HUES64 (cell line): Measurements from ENCODE around the gene MRPS2.

Source experiments
- H3K27ac ChIP-seq: 2 replicates; pipeline ENCODE4 v1.7.0; 2013; ENCODE audit warnings: low read depth, low read length, inconsistent platforms
- H3K27me3 ChIP-seq: 2 replicates; pipeline ENCODE4 v1.6.1; 2013; ENCODE audit warnings: mild to moderate bottlenecking, low read length; ENCODE audit not compliant: insufficient read depth
- H3K36me3 ChIP-seq: 2 replicates; pipeline ENCODE4 v1.6.1; 2013; ENCODE audit warnings: mild to moderate bottlenecking, low read length; ENCODE audit not compliant: insufficient read depth
- H3K4me1 ChIP-seq: 2 replicates; pipeline ENCODE4 v1.6.1; 2013; ENCODE audit warnings: mild to moderate bottlenecking, low read length, moderate library complexity; ENCODE audit not compliant: insufficient read depth
- H3K4me3 ChIP-seq: 2 replicates; pipeline ENCODE4 v1.5.1; 2013; ENCODE audit warnings: mild to moderate bottlenecking, low read length, moderate library complexity
- H3K9ac ChIP-seq: 2 replicates; pipeline ENCODE4 v1.6.1; 2013; ENCODE audit warnings: mild to moderate bottlenecking, low read depth, low read length
- H3K9me3 ChIP-seq: 2 replicates; pipeline ENCODE4 v1.6.1; 2013; ENCODE audit warnings: low read depth, low read length; ENCODE audit not compliant: insufficient read depth
- WGBS: fragments of 150-250, 120-280 bp; methylation state at CpG from one replicate; pipeline ENCODE4 v1.1.7; 2013; ENCODE audit warnings: missing lambda C conversion rate; 5-methylcytosine and 5-hydroxymethylcytosine counted together

MRPS2 gene

GRCh38 chr9:135471791-135472640 lies 28.5 kb upstream of the MRPS2 start:
- peaks cover 15% of the 10 kb centered on the region for H3K4me1 ChIP-seq
- H3K27me3 ChIP-seq = no peaks in the 10 kb centered on the region
- WGBS = 81% methylated on average over 23 of the region's 23 CpGs
- H3K9ac ChIP-seq = no peak overlapping the region
- H3K9me3 ChIP-seq = no peaks in the 10 kb centered on the region
- H3K36me3 ChIP-seq = no peaks in the 10 kb centered on the region
- H3K27ac ChIP-seq = no peak overlapping the region
- no peak overlapping the region for H3K4me3 ChIP-seq

GRCh38 chr9:135473972-135474543 lies 26.4 kb upstream of the MRPS2 start:
- H3K4me1 ChIP-seq = peaks cover 20% of the 10 kb centered on the region
- no peaks in the 10 kb centered on the region for H3K36me3 ChIP-seq
- H3K9me3 ChIP-seq = no peaks in the 10 kb centered on the region
- H3K27me3 ChIP-seq = no peaks in the 10 kb centered on the region
- 91% methylated on average over 12 of the region's 12 CpGs for WGBS
- H3K9ac ChIP-seq = no peak overlapping the region
- no peak overlapping the region for H3K27ac ChIP-seq
- no peak overlapping the region for H3K4me3 ChIP-seq

- no peak overlapping the region for H3K9ac ChIP-seq
- no peaks in the 10 kb centered on the region for H3K27me3 ChIP-seq
- H3K4me1 ChIP-seq = peaks cover 17% of the 10 kb centered on the region
- no peak overlapping the region; the same call in 1 of the 2 replicates for H3K4me3 ChIP-seq
- H3K36me3 ChIP-seq = no peaks in the 10 kb centered on the region
- WGBS = 23% methylated on average over 11 of the region's 12 CpGs
- no peaks in the 10 kb centered on the region for H3K9me3 ChIP-seq
- H3K27ac ChIP-seq = no peak overlapping the region
Observed at GRCh38 chr9:135474915-135475314, 25.6 kb upstream of the MRPS2 start.

- H3K9me3 ChIP-seq = no peaks in the 10 kb centered on the region
- H3K27me3 ChIP-seq = no peaks in the 10 kb centered on the region
- no peak overlapping the region for H3K9ac ChIP-seq
- H3K4me1 ChIP-seq = peaks cover 15% of the 10 kb centered on the region
- H3K36me3 ChIP-seq = no peaks in the 10 kb centered on the region
- 88% methylated on average over 10 of the region's 10 CpGs for WGBS
- H3K4me3 ChIP-seq = no peak overlapping the region
- no peak overlapping the region for H3K27ac ChIP-seq
Observed at GRCh38 chr9:135476561-135477355, 23.7 kb upstream of the MRPS2 start.

GRCh38 chr9:135478191-135478590 lies 22.3 kb upstream of the MRPS2 start:
- no peaks in the 10 kb centered on the region for H3K9me3 ChIP-seq
- 89% methylated on average over 10 of the region's 10 CpGs for WGBS
- peaks cover 7% of the 10 kb centered on the region for H3K36me3 ChIP-seq
- H3K27ac ChIP-seq = peak overlapping the region; percentile 41; the same call in 1 of the 2 replicates
- H3K9ac ChIP-seq = no peak overlapping the region
- peak overlapping the region; percentile 61; the same call in 1 of the 2 replicates for H3K4me3 ChIP-seq
- H3K27me3 ChIP-seq = no peaks in the 10 kb centered on the region
- H3K4me1 ChIP-seq = 0 out of 2 replicates have a peak, but pooled peaks cover 5% of the 10 kb centered on the region

GRCh38 chr9:135478829-135479468 lies 21.5 kb upstream of the MRPS2 start:
- 7% methylated on average over 64 of the region's 64 CpGs for WGBS
- Histone ChIP-seq H3K9ac (peak overlapping the region; percentile 57; the same call in 1 of the 2 replicates), H3K9me3 (no peaks in the 10 kb centered on the region), H3K27me3 (no peaks in the 10 kb centered on the region), H3K27ac (no peak overlapping the region; the same call in 1 of the 2 replicates), H3K4me3 (peak overlapping the region; percentile 61), H3K4me1 (0 out of 2 replicates have a peak, but pooled peaks cover 5% of the 10 kb centered on the region), H3K36me3 (peaks cover 14% of the 10 kb centered on the region)

- Histone ChIP-seq H3K4me3 (peak within 1 kb of the TSS; percentile 69), H3K27ac (peak within 1 kb of the TSS; percentile 63), H3K27me3 (no peaks in the 10 kb centered on the region), H3K9me3 (no peaks in the 10 kb centered on the region), H3K4me1 (0 out of 2 replicates have a peak, but pooled peaks cover 5% of the 10 kb centered on the region), H3K9ac (peak within 1 kb of the TSS; percentile 57), H3K36me3 (peaks cover 20% of the 10 kb centered on the region)
- WGBS = under 1% methylated on average over 88 of the region's 103 CpGs
Observed at GRCh38 chr9:135479469-135480052, 20.9 kb upstream of the MRPS2 start, which contains the start of gene PPP1R26. Gene PPP1R26 (plus strand): TSS chr9:135479782. CDS start chr9:135484511, 4,729 bp downstream.

GRCh38 chr9:135480071-135480939 lies 20.2 kb upstream of the MRPS2 start:
- WGBS = under 1% methylated on average over 76 of the region's 76 CpGs
- Histone ChIP-seq H3K9me3 (no peaks in the 10 kb centered on the region), H3K27ac (peak overlapping the region; percentile 63), H3K9ac (peak overlapping the region; percentile 54), H3K36me3 (peaks cover 28% of the 10 kb centered on the region), H3K4me1 (0 out of 2 replicates have a peak, but pooled peaks cover 5% of the 10 kb centered on the region), H3K4me3 (peak overlapping the region; percentile 69), H3K27me3 (no peaks in the 10 kb centered on the region)

GRCh38 chr9:135480940-135481310 lies 19.6 kb upstream of the MRPS2 start:
- Histone ChIP-seq H3K36me3 (peaks cover 34% of the 10 kb centered on the region), H3K4me1 (0 out of 2 replicates have a peak, but pooled peaks cover 5% of the 10 kb centered on the region), H3K27ac (no peak overlapping the region), H3K9me3 (no peaks in the 10 kb centered on the region), H3K27me3 (no peaks in the 10 kb centered on the region), H3K9ac (peak overlapping the region; percentile 54; the same call in 1 of the 2 replicates), H3K4me3 (peak overlapping the region; percentile 69)
- 38% methylated on average over 11 of the region's 11 CpGs for WGBS
